ENCODE results near the gene AOC3. TPM values are rescaled to one million over a fixed set of nuclear protein-coding genes. Genes with fewer than 3 reads are reported as not detected.
"Not testable (repeated sequence)": the region's sequence is repeated elsewhere in the genome, so short reads cannot be mapped to it uniquely, and the experiment has no call there.

Gene AOC3
- total and polyA plus RNA-seq, 5 experiments from 2014 or later: 0.13 to 1.6 (median 1.6) TPM; not detected in 2

- ATAC-seq (peak in 1 of 2 donors; percentile 11), DNase-seq (no peak)
- POLR2A ChIA-PET: interaction anchor here (0.5 to 1.4 kb wide), 2 partner anchors 12 to 371 kb away, joined by 3 to 6 read pairs; partner anchors contain the start of gene PSME3
- Mint-ChIP-seq H3K4me1 (peaks cover 0 to 9% (median 3%) of the 10 kb centered on the region in 4 donors), H3K9me3 (no peaks in the 10 kb centered on the region), H3K4me3 (peak overlapping the region in 1 of 10 donors; percentile 26), H3K27ac (peak overlapping the region in 8 of 10 donors; percentile 4 to 92 (median 65)), H3K36me3 (peaks cover 0 to 48% (median 8%) of the 10 kb centered on the region in 3 donors), H3K27me3 (no peaks in the 10 kb centered on the region)
Measured at GRCh38 chr17:42845918-42846593, 4.9 kb upstream of the AOC3 start.

GRCh38 chr17:42846594-42847280 lies 4.3 kb upstream of the AOC3 start:
- H3K4me3 Mint-ChIP-seq: no peak overlapping the region
- peak overlapping the region in 6 of 10 donors; percentile 26 to 92 (median 60) for H3K27ac Mint-ChIP-seq
- ATAC-seq (no peak), DNase-seq (no peak)
- H3K4me1 Mint-ChIP-seq: peaks cover 0 to 9% (median 3%) of the 10 kb centered on the region in 4 donors
- no peaks in the 10 kb centered on the region for H3K9me3 Mint-ChIP-seq
- H3K36me3 Mint-ChIP-seq: peaks cover 0 to 41% (median 5%) of the 10 kb centered on the region in 3 donors
- POLR2A ChIA-PET: no interaction called here
- no peaks in the 10 kb centered on the region for H3K27me3 Mint-ChIP-seq

- no peak for DNase-seq
- Mint-ChIP-seq H3K27me3 (peaks cover 0 to 3% (median 0%) of the 10 kb centered on the region in 5 donors), H3K4me1 (peaks cover 0 to 7% (median 3%) of the 10 kb centered on the region in 4 donors), H3K4me3 (no peak overlapping the region), H3K27ac (no peak overlapping the region), H3K9me3 (no peaks in the 10 kb centered on the region), H3K36me3 (peaks cover 0 to 27% (median 0%) of the 10 kb centered on the region in 3 donors)
- POLR2A ChIA-PET: interaction anchor here (0.6 kb wide), 3 partner anchors 91 to 406 kb away, joined by 3 to 5 read pairs (median 4); partner anchors contain the start of gene RPL27
- ATAC-seq: no peak
Measured at GRCh38 chr17:42848093-42848492, 2.9 kb upstream of the AOC3 start.

GRCh38 chr17:42849031-42849430 lies 2.0 kb upstream of the AOC3 start:
- POLR2A ChIA-PET: no interaction called here
- no peak for DNase-seq
- Mint-ChIP-seq H3K4me3 (no peak overlapping the region), H3K9me3 (no peaks in the 10 kb centered on the region), H3K4me1 (peaks cover 0 to 7% (median 3%) of the 10 kb centered on the region in 4 donors), H3K36me3 (peaks cover 0 to 18% (median 0%) of the 10 kb centered on the region in 3 donors), H3K27me3 (peaks cover 0 to 3% (median 1%) of the 10 kb centered on the region in 5 donors), H3K27ac (peak overlapping the region in 1 of 10 donors; percentile 59)
- ATAC-seq: no peak

GRCh38 chr17:42849451-42850181 lies 1.4 kb upstream of the AOC3 start:
- Mint-ChIP-seq H3K4me3 (no peak overlapping the region), H3K36me3 (peaks cover 0 to 13% (median 0%) of the 10 kb centered on the region in 3 donors), H3K27ac (no peak overlapping the region), H3K27me3 (peaks cover 0 to 3% (median 1%) of the 10 kb centered on the region in 5 donors), H3K4me1 (peaks cover 0 to 7% (median 3%) of the 10 kb centered on the region in 4 donors), H3K9me3 (no peaks in the 10 kb centered on the region)
- ATAC-seq (no peak), DNase-seq (no peak)
- POLR2A ChIA-PET: interaction anchor here (0.7 kb wide), 1 partner anchor 539 kb away, joined by 3 read pairs; no protein-coding TSS in a partner anchor

GRCh38 chr17:42851371-42852240 lies 607 bp downstream of the AOC3 start:
- H3K27ac Mint-ChIP-seq: peak overlapping the region in 1 of 10 donors; percentile 83
- ATAC-seq, POLR2A ChIA-PET, H3K4me3 Mint-ChIP-seq, H3K27me3 Mint-ChIP-seq, H3K36me3 Mint-ChIP-seq, H3K9me3 Mint-ChIP-seq, DNase-seq, H3K4me1 Mint-ChIP-seq: not testable (repeated sequence)

- Mint-ChIP-seq H3K4me1 (peaks cover 0 to 3% (median 0%) of the 10 kb centered on the region in 4 donors), H3K9me3 (no peaks in the 10 kb centered on the region), H3K4me3 (no peak overlapping the region), H3K27ac (no peak overlapping the region), H3K36me3 (no peaks in the 10 kb centered on the region), H3K27me3 (peaks cover 0 to 4% (median 2%) of the 10 kb centered on the region in 5 donors)
- DNase-seq: no peak
- POLR2A ChIA-PET: no interaction called here
- no peak for ATAC-seq
Measured at GRCh38 chr17:42852351-42852750, 1.4 kb downstream of the AOC3 start.

- Mint-ChIP-seq H3K36me3 (no peaks in the 10 kb centered on the region), H3K4me1 (peaks cover 0 to 3% (median 0%) of the 10 kb centered on the region in 4 donors), H3K4me3 (no peak overlapping the region), H3K27me3 (peaks cover 0 to 4% (median 2%) of the 10 kb centered on the region in 5 donors), H3K27ac (peak overlapping the region in 1 of 10 donors; percentile 22), H3K9me3 (no peaks in the 10 kb centered on the region)
- POLR2A ChIA-PET: no interaction called here
- DNase-seq: no peak
- ATAC-seq: no peak
Measured at GRCh38 chr17:42853004-42853403, 2.0 kb downstream of the AOC3 start.

GRCh38 chr17:42853597-42853967 lies 2.6 kb downstream of the AOC3 start:
- Mint-ChIP-seq H3K27ac (peak overlapping the region in 1 of 10 donors; percentile 20), H3K4me1 (peaks cover 0 to 3% (median 0%) of the 10 kb centered on the region in 4 donors), H3K27me3 (peaks cover 0 to 4% (median 2%) of the 10 kb centered on the region in 5 donors), H3K36me3 (no peaks in the 10 kb centered on the region), H3K9me3 (no peaks in the 10 kb centered on the region), H3K4me3 (no peak overlapping the region)
- ATAC-seq (no peak), DNase-seq (no peak)
- POLR2A ChIA-PET: no interaction called here

- peaks cover 0 to 3% (median 0%) of the 10 kb centered on the region in 4 donors for H3K4me1 Mint-ChIP-seq
- H3K4me3 Mint-ChIP-seq: no peak overlapping the region
- no peaks in the 10 kb centered on the region for H3K9me3 Mint-ChIP-seq
- POLR2A ChIA-PET: no interaction called here
- no peak for ATAC-seq
- H3K27ac Mint-ChIP-seq: peak overlapping the region in 1 of 10 donors; percentile 20
- no peaks in the 10 kb centered on the region for H3K36me3 Mint-ChIP-seq
- no peak for DNase-seq
- peaks cover 0 to 4% (median 2%) of the 10 kb centered on the region in 5 donors for H3K27me3 Mint-ChIP-seq
Measured at GRCh38 chr17:42853968-42854790, 3.2 kb downstream of the AOC3 start.

- DNase-seq (no peak), ATAC-seq (no peak)
- Mint-ChIP-seq H3K4me3 (no peak overlapping the region), H3K27ac (no peak overlapping the region), H3K9me3 (no peaks in the 10 kb centered on the region), H3K36me3 (no peaks in the 10 kb centered on the region), H3K4me1 (peaks cover 0 to 2% (median 0%) of the 10 kb centered on the region in 4 donors), H3K27me3 (peaks cover 0 to 4% (median 2%) of the 10 kb centered on the region in 5 donors)
- POLR2A ChIA-PET: interaction anchor here (0.6 kb wide), 1 partner anchor 577 kb away, joined by 4 read pairs; no protein-coding TSS in a partner anchor
Measured at GRCh38 chr17:42855048-42855596, 4.1 kb downstream of the AOC3 start.
